Thoracic aorta (tissue), 2 donors: Measurements from ENCODE around the gene SHC2. TPM values are rescaled to one million over a fixed set of nuclear protein-coding genes. Genes with fewer than 3 reads are reported as not detected.
"Not testable (repeated sequence)": the region's sequence is repeated elsewhere in the genome, so short reads cannot be mapped to it uniquely, and the experiment has no call there.

Source experiments
- ATAC-seq: fragments of 150-250 bp; one replicate; pipeline ENCODE4 v1.8.0; 2017; ENCODE audit warnings: low read depth; ENCODE audit not compliant: insufficient number of reproducible peaks, low FRiP score
- DNase-seq: peaks from one replicate; pipeline ENCODE4 v3.0.0-alpha.2; 2020; ENCODE audit warnings: low spot score
- H3K27ac ChIP-seq, 2 donors: fragments of 200-600 bp; sonication (generic); 1 replicate in 1 of 2; 2 replicates in 1 of 2; pipeline ENCODE4 v1.5.1; 2016; ENCODE audit warnings: mild to moderate bottlenecking in 2 of 2, moderate library complexity in 2 of 2
- H3K27me3 ChIP-seq: fragments of 200-600 bp; sonication (generic); replicated peaks from 2 replicates; pipeline ENCODE4 v1.6.0; 2016; ENCODE audit warnings: mild to moderate bottlenecking; ENCODE audit not compliant: insufficient read depth
- H3K36me3 ChIP-seq: fragments of 200-600 bp; sonication (generic); one replicate; pipeline ENCODE4 v1.5.1; 2016
- H3K4me1 ChIP-seq, 2 donors: fragments of 200-600 bp; sonication (generic); 1 replicate in 1 of 2; 2 replicates in 1 of 2; pipeline versions ENCODE4 v1.5.1 to v1.6.0; 2016; ENCODE audit warnings: low read depth in 2 of 2, mild to moderate bottlenecking in 1 of 2; ENCODE audit not compliant: control insufficient read depth in 1 of 2
- H3K4me3 ChIP-seq: fragments of 200-600 bp; sonication (generic); 2 replicates; pipeline ENCODE4 v1.5.1; 2016; ENCODE audit warnings: mild to moderate bottlenecking
- H3K9me3 ChIP-seq: fragments of 200-600 bp; sonication (generic); 2 replicates; pipeline ENCODE4 v1.5.1; 2016
- CTCF ChIP-seq: fragments of 200-600 bp; sonication (generic); IDR thresholded peaks from one replicate; pipeline ENCODE4 v1.5.1; 2019; ENCODE audit warnings: antibody characterized with exemption
- total RNA-seq, 2 donors: library from RNA; depleted of rRNA; stranded (reverse); fragments of >200 nt; gene quantifications; one replicate each; pipeline versions ENCODE4 v1.1.0 to v1.2.3, GENCODE V29; 2016

Gene SHC2
- total RNA-seq, 2 donors from 2014 or later, result 17.2 to 18.8 TPM

- ATAC-seq (no peak), DNase-seq (no peak)
- no peak for TF ChIP-seq CTCF
- Histone ChIP-seq H3K27ac (no peak overlapping the region), H3K4me3 (no peak overlapping the region), H3K27me3 (no peaks in the 10 kb centered on the region), H3K36me3 (no peaks in the 10 kb centered on the region), H3K9me3 (no peaks in the 10 kb centered on the region), H3K4me1 (peaks cover 0 to 6% of the 10 kb centered on the region in 2 donors)
Observed at GRCh38 chr19:483332-484072, 22.7 kb upstream of the SHC2 start.

GRCh38 chr19:482186-483041 is 21.6 kb upstream of the SHC2 start:
- ATAC-seq, result no peak
- H3K4me1 ChIP-seq, result peaks cover 0 to 6% of the 10 kb centered on the region in 2 donors
- DNase-seq, result no peak
- H3K36me3 ChIP-seq, result no peaks in the 10 kb centered on the region
- no peaks in the 10 kb centered on the region for H3K9me3 ChIP-seq
- no peak overlapping the region for H3K27ac ChIP-seq
- TF ChIP-seq CTCF, result no peak
- H3K4me3 ChIP-seq, result no peak overlapping the region
- no peaks in the 10 kb centered on the region for H3K27me3 ChIP-seq

- H3K4me1 ChIP-seq, ATAC-seq, H3K36me3 ChIP-seq: not testable (repeated sequence)
Observed at GRCh38 chr19:481100-481499, 20.3 kb upstream of the SHC2 start.

GRCh38 chr19:480016-480855 is 19.4 kb upstream of the SHC2 start:
- no peak overlapping the region for H3K27ac ChIP-seq
- DNase-seq, result peak; percentile 38

More at GRCh38 chr19:481100-481499, 20.3 kb upstream of the SHC2 start:
- not testable (repeated sequence) for H3K4me3 ChIP-seq, H3K27me3 ChIP-seq, H3K27ac ChIP-seq, H3K9me3 ChIP-seq, DNase-seq

More at GRCh38 chr19:480016-480855, 19.4 kb upstream of the SHC2 start:
- ATAC-seq, result no peak
- Histone ChIP-seq H3K4me1 (peaks cover 0 to 6% of the 10 kb centered on the region in 2 donors), H3K36me3 (no peaks in the 10 kb centered on the region), H3K27me3 (no peaks in the 10 kb centered on the region), H3K9me3 (no peaks in the 10 kb centered on the region), H3K4me3 (peak overlapping the region; percentile 49)
- TF ChIP-seq CTCF, result peak; percentile 42
